Right atrium auricular region (tissue), 2 donors: ENCODE data around the gene CHN2. TPM values are rescaled to one million over a fixed set of nuclear protein-coding genes. Genes with fewer than 3 reads are reported as not detected.

Source experiments
- DNase-seq: peaks from one replicate; pipeline ENCODE4 v3.0.0-alpha.2; 2019; ENCODE audit warnings: low spot score
- H3K27ac ChIP-seq, 2 donors: fragments of 200-600 bp; sonication (generic); 1 replicate in 1 of 2; 2 replicates in 1 of 2; pipeline ENCODE4 v1.5.1; 2016 to 2019
- H3K27me3 ChIP-seq, 2 donors: fragments of 200-600 bp; sonication (generic); one replicate each; pipeline versions ENCODE4 v1.5.1 to v1.6.0; 2017 to 2019
- H3K36me3 ChIP-seq: fragments of 200-600 bp; sonication (generic); one replicate; pipeline ENCODE4 v1.5.1; 2016
- H3K4me1 ChIP-seq, 2 donors: fragments of 200-600 bp; sonication (generic); one replicate each; pipeline versions ENCODE4 v1.5.1 to v1.6.0; 2017 to 2019
- H3K4me3 ChIP-seq, 2 donors: fragments of 200-600 bp; sonication (generic); 1 replicate in 1 of 2; 2 replicates in 1 of 2; pipeline ENCODE4 v1.5.1; 2017 to 2019; ENCODE audit warnings: mild to moderate bottlenecking in 1 of 2, moderate library complexity in 1 of 2
- H3K9me3 ChIP-seq, 2 donors: fragments of 200-600 bp; sonication (generic); one replicate each; pipeline ENCODE4 v1.5.1; 2019
- total RNA-seq, 2 donors: library from RNA; depleted of rRNA; stranded (reverse); fragments of >200 nt; gene quantifications; one replicate each; pipeline ENCODE4 v1.1.0, GENCODE V29; 2016
- TF ChIP-seq, protein P1 (sequence below), 2 donors: fragments of 200-600 bp; sonication (generic); IDR thresholded peaks; one replicate each; pipeline ENCODE4 v1.5.1; 2019; ENCODE audit warnings: antibody characterized with exemption in 2 of 2

Gene CHN2
- total RNA-seq, 2 donors from 2014 or later, result 2.7 to 6.6 TPM

- H3K9me3 ChIP-seq, result no peaks in the 10 kb centered on the region
- H3K4me1 ChIP-seq, result no peaks in the 10 kb centered on the region
- no peak overlapping the region for H3K27ac ChIP-seq
- DNase-seq, result no peak
- no peak overlapping the region for H3K4me3 ChIP-seq
- TF ChIP-seq, protein P1, sequence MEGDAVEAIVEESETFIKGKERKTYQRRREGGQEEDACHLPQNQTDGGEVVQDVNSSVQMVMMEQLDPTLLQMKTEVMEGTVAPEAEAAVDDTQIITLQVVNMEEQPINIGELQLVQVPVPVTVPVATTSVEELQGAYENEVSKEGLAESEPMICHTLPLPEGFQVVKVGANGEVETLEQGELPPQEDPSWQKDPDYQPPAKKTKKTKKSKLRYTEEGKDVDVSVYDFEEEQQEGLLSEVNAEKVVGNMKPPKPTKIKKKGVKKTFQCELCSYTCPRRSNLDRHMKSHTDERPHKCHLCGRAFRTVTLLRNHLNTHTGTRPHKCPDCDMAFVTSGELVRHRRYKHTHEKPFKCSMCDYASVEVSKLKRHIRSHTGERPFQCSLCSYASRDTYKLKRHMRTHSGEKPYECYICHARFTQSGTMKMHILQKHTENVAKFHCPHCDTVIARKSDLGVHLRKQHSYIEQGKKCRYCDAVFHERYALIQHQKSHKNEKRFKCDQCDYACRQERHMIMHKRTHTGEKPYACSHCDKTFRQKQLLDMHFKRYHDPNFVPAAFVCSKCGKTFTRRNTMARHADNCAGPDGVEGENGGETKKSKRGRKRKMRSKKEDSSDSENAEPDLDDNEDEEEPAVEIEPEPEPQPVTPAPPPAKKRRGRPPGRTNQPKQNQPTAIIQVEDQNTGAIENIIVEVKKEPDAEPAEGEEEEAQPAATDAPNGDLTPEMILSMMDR (IDR thresholded peaks at IDR 0.05), result no peak
- H3K36me3 ChIP-seq, result no peaks in the 10 kb centered on the region
- no peaks in the 10 kb centered on the region for H3K27me3 ChIP-seq
These were observed 160.8 kb downstream of the CHN2 start for GRCh38 chr7:29355388-29355787.

GRCh38 chr7:29356631-29357030 lies 162.1 kb downstream of the CHN2 start:
- TF ChIP-seq, protein P1 (IDR thresholded peaks at IDR 0.05), result no peak
- H3K4me1 ChIP-seq, result no peaks in the 10 kb centered on the region
- no peak overlapping the region for H3K27ac ChIP-seq
- H3K27me3 ChIP-seq, result no peaks in the 10 kb centered on the region
- H3K9me3 ChIP-seq, result no peaks in the 10 kb centered on the region
- no peaks in the 10 kb centered on the region for H3K36me3 ChIP-seq
- DNase-seq, result no peak
- H3K4me3 ChIP-seq, result no peak overlapping the region

- Histone ChIP-seq H3K27ac (no peak overlapping the region), H3K4me1 (no peaks in the 10 kb centered on the region), H3K4me3 (no peak overlapping the region), H3K36me3 (no peaks in the 10 kb centered on the region), H3K27me3 (no peaks in the 10 kb centered on the region), H3K9me3 (no peaks in the 10 kb centered on the region)
- no peak for DNase-seq
- TF ChIP-seq, protein P1 (IDR thresholded peaks at IDR 0.05), result no peak
These were observed 165.0 kb downstream of the CHN2 start for GRCh38 chr7:29359482-29360093.

DNA sequence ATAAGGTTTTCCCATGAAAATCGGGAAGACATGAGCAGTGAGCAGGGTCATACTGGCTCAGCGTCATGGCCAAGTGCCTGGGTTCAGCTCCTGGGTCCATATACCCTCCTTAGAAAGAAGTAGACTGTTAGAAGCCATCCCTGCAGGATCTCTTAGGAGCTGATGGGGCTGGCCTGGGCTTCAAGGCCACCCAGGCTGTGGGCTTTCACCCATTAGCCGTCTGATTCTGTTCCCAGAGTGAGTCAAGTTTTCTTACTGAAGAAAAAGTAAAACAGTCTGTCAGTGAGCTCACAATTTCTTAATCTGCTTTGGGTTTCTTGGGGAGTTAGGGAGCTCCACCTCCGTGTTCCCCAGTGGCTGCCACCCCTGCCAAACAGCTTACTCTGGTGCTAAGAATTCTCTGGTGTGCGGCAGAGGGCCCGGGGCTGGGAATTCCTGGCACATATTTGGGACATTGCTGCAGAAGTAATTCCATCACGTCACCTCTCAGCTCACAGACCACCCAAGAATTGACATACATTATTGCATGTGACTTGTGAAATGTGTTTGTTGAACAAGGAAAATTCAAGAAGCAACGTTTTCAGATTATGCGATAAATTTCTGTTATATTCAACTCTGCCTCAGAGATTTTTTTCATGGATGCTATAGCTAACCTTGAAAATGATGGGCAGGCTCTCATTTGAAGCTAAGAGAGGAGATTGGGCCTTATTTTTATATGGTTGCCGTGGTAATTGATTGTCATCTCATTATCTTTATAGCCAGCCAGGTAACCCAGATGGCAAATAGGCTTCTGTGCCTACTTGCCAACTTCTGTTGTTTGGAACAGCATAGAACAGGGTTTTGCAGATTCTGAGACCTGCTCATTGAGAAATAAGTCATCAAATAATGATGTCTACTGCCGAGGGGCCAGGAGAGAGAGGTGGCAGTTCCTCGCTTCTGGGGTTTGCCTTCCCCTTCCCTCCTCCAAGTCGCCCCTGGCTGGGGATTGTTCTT lies 166.4 kb downstream of the CHN2 start:
- TF ChIP-seq, protein P1 (IDR thresholded peaks at IDR 0.05), result no peak
- Histone ChIP-seq H3K4me1 (no peaks in the 10 kb centered on the region), H3K9me3 (no peaks in the 10 kb centered on the region), H3K27me3 (no peaks in the 10 kb centered on the region), H3K27ac (no peak overlapping the region), H3K36me3 (no peaks in the 10 kb centered on the region), H3K4me3 (no peak overlapping the region)
- no peak for DNase-seq

DNA sequence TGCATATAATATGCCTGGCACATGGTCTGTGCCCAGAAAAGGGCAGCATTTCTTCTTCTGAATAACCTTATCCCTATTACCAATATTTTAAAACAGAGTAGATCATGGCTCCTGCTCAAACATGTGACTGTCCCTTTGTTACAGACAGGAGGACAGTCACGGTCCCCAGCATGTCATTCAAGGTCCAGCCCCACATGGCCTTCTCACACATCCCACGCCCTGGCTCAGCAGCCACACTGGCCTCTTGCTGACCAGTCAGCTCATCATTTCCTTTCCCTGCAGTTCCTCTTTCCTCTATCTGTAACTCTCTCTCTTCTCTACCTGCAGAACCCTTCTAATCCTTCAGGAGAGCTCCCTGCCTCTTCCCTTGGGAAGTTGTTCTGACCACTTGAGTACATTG lies 167.8 kb downstream of the CHN2 start:
- TF ChIP-seq, protein P1 (IDR thresholded peaks at IDR 0.05), result no peak
- Histone ChIP-seq H3K27ac (no peak overlapping the region), H3K4me3 (no peak overlapping the region), H3K9me3 (no peaks in the 10 kb centered on the region), H3K27me3 (no peaks in the 10 kb centered on the region), H3K36me3 (no peaks in the 10 kb centered on the region), H3K4me1 (no peaks in the 10 kb centered on the region)
- DNase-seq, result no peak
